Activated CD4-positive, alpha-beta memory T cell treated with anti-CD3 and anti-CD28 coated beads for 36 hours (primary cell): Measurements from ENCODE around the gene HOXA3. TPM values are rescaled to one million over a fixed set of nuclear protein-coding genes. Genes with fewer than 3 reads are reported as not detected.

Source experiments
- CTCF ChIA-PET: fragments of 350-600 bp; sonication (Branson Sonifier 250); formaldehyde crosslinking; loops from one replicate; lab custom pipeline; 2021; ENCODE audit warnings: antibody characterized with exemption, inconsistent platforms; lab: Charles Lee
- POLR2A ChIA-PET: fragments of 350-600 bp; sonication (Branson Sonifier 250); formaldehyde crosslinking; loops from one replicate; lab custom pipeline; 2021; ENCODE audit warnings: antibody characterized with exemption; lab: Charles Lee
- DNase-seq: peaks from one replicate; pipeline ENCODE4 v3.0.0-alpha.2; 2020
- H3K27ac Mint-ChIP-seq: one replicate; pipeline ENCODE4 v1.8.0; 2021; ENCODE audit warnings: mixed read lengths
- H3K27me3 Mint-ChIP-seq: one replicate; pipeline ENCODE4 v1.8.0; 2021; ENCODE audit warnings: mixed read lengths
- H3K36me3 Mint-ChIP-seq: one replicate; pipeline ENCODE4 v1.8.0; 2021; ENCODE audit warnings: mixed read lengths
- H3K4me1 Mint-ChIP-seq: one replicate; pipeline ENCODE4 v1.8.0; 2021; ENCODE audit warnings: low read depth, mixed read lengths
- H3K4me3 Mint-ChIP-seq: one replicate; pipeline ENCODE4 v1.8.0; 2021; ENCODE audit warnings: mild to moderate bottlenecking, mixed read lengths
- H3K9me3 Mint-ChIP-seq: one replicate; pipeline ENCODE4 v1.8.0; 2021; ENCODE audit warnings: mixed read lengths
- intact Hi-C: fragments of 100-400 bp; cut with micrococcal nuclease; formaldehyde crosslinking; loops from one replicate; pipeline ENCODE4 v1.15.1; 2023
- microRNA-seq: library from miRNA; unstranded; fragments of <30 nt; microRNA quantifications from one replicate; pipeline ENCODE4 v1.2.0, GENCODE V29; 2022; ENCODE audit warnings: borderline number of aligned reads, borderline microRNAs expressed, borderline replicate concordance
- total RNA-seq, 2 experiments: library from RNA; stranded (reverse); gene quantifications; one replicate each; pipeline ENCODE4 v1.2.3, GENCODE V29; 2021

Gene HOXA3
- total RNA-seq, 2 experiments from 2014 or later: not detected

DNA sequence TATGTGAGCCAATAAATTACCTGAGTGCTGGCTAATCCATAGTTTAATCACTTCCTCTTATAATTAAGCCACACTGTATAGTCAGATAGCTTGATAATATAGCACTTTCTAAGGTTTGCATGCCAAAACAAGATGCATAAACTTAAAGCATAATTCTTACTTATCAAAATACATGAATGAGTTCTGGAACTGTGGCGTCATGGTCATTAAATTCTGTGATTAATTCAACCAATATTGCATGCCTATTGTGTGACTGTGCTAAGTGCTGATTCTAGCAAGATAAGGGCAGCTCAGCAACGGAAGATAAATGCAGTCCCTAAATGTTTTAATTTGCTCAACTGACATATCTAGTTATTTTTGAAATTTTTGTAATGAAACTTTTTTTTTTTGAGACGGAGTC lies 86.2 kb downstream of the HOXA3 start:
- H3K4me1 Mint-ChIP-seq: no peaks in the 10 kb centered on the region
- H3K27ac Mint-ChIP-seq: no peak overlapping the region
- POLR2A ChIA-PET: no interaction called here
- H3K9me3 Mint-ChIP-seq: no peaks in the 10 kb centered on the region
- CTCF ChIA-PET: interaction anchor here (0.5 kb wide), 1 partner anchor 44 kb away, joined by 3 read pairs; no protein-coding TSS in a partner anchor
- no peak for DNase-seq
- H3K36me3 Mint-ChIP-seq: no peaks in the 10 kb centered on the region
- H3K27me3 Mint-ChIP-seq: peaks cover 7% of the 10 kb centered on the region
- H3K4me3 Mint-ChIP-seq: no peak overlapping the region
- intact Hi-C loops: no loop called here

DNA sequence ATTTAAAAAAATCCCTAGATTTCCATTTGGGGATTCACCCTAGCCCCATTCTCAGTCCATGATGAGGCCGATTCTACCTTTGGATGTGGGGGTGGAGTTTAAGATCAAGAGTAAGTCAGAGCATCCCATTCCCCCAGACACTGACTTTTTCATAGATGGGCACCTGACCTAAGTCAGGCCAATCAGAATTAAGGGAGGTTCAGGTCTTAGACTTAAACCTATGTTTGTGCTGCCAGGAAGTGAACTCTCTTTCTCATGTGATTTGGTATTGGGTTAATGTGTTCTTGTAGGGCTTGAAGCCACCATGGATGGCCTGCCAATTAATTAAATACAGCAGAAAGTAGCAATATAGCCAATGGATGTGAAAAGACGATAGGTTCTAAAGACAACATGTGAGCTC lies 86.7 kb downstream of the HOXA3 start:
- no peak for DNase-seq
- Mint-ChIP-seq H3K27ac (no peak overlapping the region), H3K9me3 (no peaks in the 10 kb centered on the region), H3K4me1 (no peaks in the 10 kb centered on the region), H3K27me3 (peaks cover 7% of the 10 kb centered on the region), H3K4me3 (no peak overlapping the region), H3K36me3 (no peaks in the 10 kb centered on the region)
- intact Hi-C loops: no loop called here
- POLR2A ChIA-PET: no interaction called here
- CTCF ChIA-PET: interaction anchor here (0.5 kb wide), 1 partner anchor 44 kb away, joined by 3 read pairs; no protein-coding TSS in a partner anchor

DNA sequence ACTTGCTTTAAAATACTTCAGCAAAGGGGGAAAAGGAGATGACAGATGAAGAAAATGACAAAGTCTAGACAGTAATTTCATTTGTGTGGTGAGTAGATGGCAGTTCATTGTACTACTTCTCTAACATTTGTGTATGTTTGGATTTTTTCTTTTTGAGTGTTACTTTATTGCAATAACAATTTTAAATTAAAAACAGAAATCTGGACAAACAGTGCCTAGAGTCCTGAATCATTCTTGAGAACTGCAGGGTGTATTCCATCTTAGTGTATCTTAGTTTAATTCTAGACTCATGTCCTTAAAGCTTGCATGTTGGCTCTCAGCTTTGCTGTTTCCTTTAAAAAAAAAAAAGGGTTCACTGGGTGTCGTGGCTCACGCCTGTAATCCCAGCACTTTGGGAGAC lies 87.7 kb downstream of the HOXA3 start:
- Mint-ChIP-seq H3K27me3 (peaks cover 7% of the 10 kb centered on the region), H3K4me3 (no peak overlapping the region), H3K9me3 (no peaks in the 10 kb centered on the region), H3K27ac (no peak overlapping the region), H3K4me1 (no peaks in the 10 kb centered on the region), H3K36me3 (no peaks in the 10 kb centered on the region)
- no peak for DNase-seq
- CTCF ChIA-PET: no interaction called here
- intact Hi-C loops: no loop called here
- POLR2A ChIA-PET: no interaction called here

DNA sequence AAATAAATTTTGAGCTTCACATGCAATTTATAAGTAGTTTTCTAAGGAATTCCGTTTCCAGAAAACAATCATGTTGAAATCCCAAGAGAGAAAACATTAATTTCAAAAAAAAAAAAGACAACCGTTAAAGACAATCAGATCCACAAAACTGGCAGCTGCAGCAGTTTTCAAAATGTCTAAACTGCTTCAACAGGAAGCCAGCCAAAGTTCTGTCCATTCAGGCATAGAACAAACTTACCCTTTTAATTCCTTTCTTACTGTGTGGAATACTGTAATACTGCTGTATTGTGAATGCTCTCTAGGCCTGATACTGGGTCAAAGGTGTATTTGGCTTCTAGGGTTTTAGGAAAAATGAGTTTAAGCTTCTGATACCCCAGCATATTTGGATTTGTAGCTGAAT lies 88.2 kb downstream of the HOXA3 start:
- H3K36me3 Mint-ChIP-seq: no peaks in the 10 kb centered on the region
- no peak for DNase-seq
- no peak overlapping the region for H3K27ac Mint-ChIP-seq
- intact Hi-C loops: no loop called here
- H3K9me3 Mint-ChIP-seq: no peaks in the 10 kb centered on the region
- no peaks in the 10 kb centered on the region for H3K4me1 Mint-ChIP-seq
- H3K27me3 Mint-ChIP-seq: peaks cover 12% of the 10 kb centered on the region
- POLR2A ChIA-PET: no interaction called here
- CTCF ChIA-PET: no interaction called here
- no peak overlapping the region for H3K4me3 Mint-ChIP-seq

DNA sequence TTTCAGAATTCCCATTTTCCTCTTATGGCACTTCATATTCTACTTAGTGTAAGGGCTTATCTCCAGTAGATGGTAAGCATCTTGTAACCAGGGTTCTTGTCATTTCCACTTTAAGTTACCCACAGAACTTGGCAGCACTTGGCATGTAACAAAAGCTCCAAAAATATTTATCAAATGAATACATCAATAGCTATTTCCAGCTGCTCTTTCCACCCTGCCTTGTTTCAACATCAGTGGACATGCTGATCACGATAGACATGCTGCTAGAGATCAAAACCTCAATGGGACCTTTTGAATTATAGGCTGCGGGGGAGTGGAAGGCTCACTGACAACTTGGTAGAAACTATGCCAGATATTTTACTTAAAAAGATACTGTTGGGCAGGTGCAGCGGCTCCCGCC lies 89.4 kb downstream of the HOXA3 start:
- ChIA-PET POLR2A (no interaction called here), CTCF (interaction anchor here (0.6 kb wide), 1 partner anchor 979 kb away, joined by 3 read pairs; no protein-coding TSS in a partner anchor)
- Mint-ChIP-seq H3K9me3 (no peaks in the 10 kb centered on the region), H3K4me3 (no peak overlapping the region), H3K27me3 (peaks cover 16% of the 10 kb centered on the region), H3K27ac (no peak overlapping the region), H3K36me3 (no peaks in the 10 kb centered on the region), H3K4me1 (no peaks in the 10 kb centered on the region)
- intact Hi-C loops: no loop called here
- no peak for DNase-seq

Small RNA genes within 50 kb of the gene (microRNA-seq; reads per million reads assigned to microRNA genes)
- gene MIR196B: 19.3 reads per million, percentile 44 among the genes with 10 or more reads in this experiment

Other genes starting within 250 kb of the HOXA3 start
- under 1 TPM; 0.29 to 0.43 TPM for gene HOXA1, start 56.6 kb downstream of the HOXA3 start, total RNA-seq
- not detected for gene HOXA2, start 49.9 kb downstream of the HOXA3 start, total RNA-seq
- gene HOXA4, start 21.8 kb downstream of the HOXA3 start, total RNA-seq: not detected
- gene HOXA5, start 8.9 kb downstream of the HOXA3 start, total RNA-seq: not detected
- not detected for gene HOXA6, start 4.8 kb downstream of the HOXA3 start, total RNA-seq
- not detected for gene HOXA7, start 4.1 kb upstream of the HOXA3 start, total RNA-seq
- under 1 TPM in 1 of 2 experiments, not detected in 1; 0.19 TPM for gene HOXA9, start 13.0 kb upstream of the HOXA3 start, total RNA-seq
- gene HOXA10, start 21.7 kb upstream of the HOXA3 start, total RNA-seq: not detected
- not detected for gene HOXA11, start 32.6 kb upstream of the HOXA3 start, total RNA-seq
- gene HOXA13, start 47.5 kb upstream of the HOXA3 start, total RNA-seq: not detected
- gene EVX1, start 90.2 kb upstream of the HOXA3 start, total RNA-seq: not detected